Osteoblast (primary cell): Measurements from ENCODE around the gene ALDOA. TPM values are rescaled to one million over a fixed set of nuclear protein-coding genes. Genes with fewer than 3 reads are reported as not detected.
"Not testable (repeated sequence)": the region's sequence is repeated elsewhere in the genome, so short reads cannot be mapped to it uniquely, and the experiment has no call there.

Experiments
- DNase-seq: peaks from one replicate; pipeline ENCODE4 v3.0.0; 2011; ENCODE audit warnings: low spot score, mixed read lengths; ENCODE audit not compliant: insufficient read length; ENCODE audit errors: missing footprints
- H2AFZ ChIP-seq: 2 replicates; pipeline ENCODE4 v1.6.0; 2011; ENCODE audit warnings: mild to moderate bottlenecking, low read length
- H3K27ac ChIP-seq: 2 replicates; pipeline ENCODE4 v1.5.1; 2011; ENCODE audit warnings: mild to moderate bottlenecking, low read depth, low read length, moderate library complexity
- H3K27me3 ChIP-seq: 2 replicates; pipeline ENCODE4 v1.6.0; 2012; ENCODE audit warnings: mild to moderate bottlenecking, control low read depth, inconsistent platforms, low read length, moderate library complexity; ENCODE audit not compliant: insufficient read depth
- H3K36me3 ChIP-seq: 2 replicates; pipeline ENCODE4 v1.5.1; 2011; ENCODE audit warnings: mild to moderate bottlenecking, low read length, control low read depth, moderate library complexity; ENCODE audit not compliant: insufficient read depth
- H3K4me1 ChIP-seq: 2 replicates; pipeline ENCODE4 v1.5.1; 2011; ENCODE audit warnings: mild to moderate bottlenecking, low read length, control low read depth, moderate library complexity; ENCODE audit not compliant: insufficient read depth
- H3K4me2 ChIP-seq: 2 replicates; pipeline ENCODE4 v1.6.0; 2011; ENCODE audit warnings: mild to moderate bottlenecking, low read length; ENCODE audit not compliant: insufficient read depth
- H3K4me3 ChIP-seq: fragments of 200-600 bp; sonication (generic); 3 replicates; pipeline ENCODE4 v1.5.1; 2012; ENCODE audit warnings: mild to moderate bottlenecking, low read length, inconsistent platforms; ENCODE audit not compliant: insufficient read depth
- H3K79me2 ChIP-seq: 2 replicates; pipeline ENCODE4 v1.6.0; 2012; ENCODE audit warnings: mild to moderate bottlenecking, low read length, control low read depth, inconsistent platforms; ENCODE audit not compliant: insufficient read depth
- H3K9me3 ChIP-seq: 2 replicates; pipeline ENCODE4 v1.5.1; 2011; ENCODE audit warnings: low read depth, low read length, control low read depth
- H4K20me1 ChIP-seq: 2 replicates; pipeline ENCODE4 v1.6.0; 2012; ENCODE audit warnings: mild to moderate bottlenecking, low read length, control low read depth; ENCODE audit not compliant: insufficient read depth
- total RNA-seq: library from RNA; depleted of rRNA; stranded (reverse); fragments of >200 nt; gene quantifications from 2 replicates; pipeline ENCODE4 v1.2.3, GENCODE V29; 2012
- TF ChIP-seq, protein P1 (sequence below): IDR thresholded peaks from 2 replicates; pipeline ENCODE4 v1.5.1; 2011; ENCODE audit warnings: mild to moderate bottlenecking, low read depth, low read length, moderate library complexity; ENCODE audit errors: extremely low read depth

ALDOA gene
- 579 and 705 TPM in 2 replicates for total RNA-seq

DNA sequence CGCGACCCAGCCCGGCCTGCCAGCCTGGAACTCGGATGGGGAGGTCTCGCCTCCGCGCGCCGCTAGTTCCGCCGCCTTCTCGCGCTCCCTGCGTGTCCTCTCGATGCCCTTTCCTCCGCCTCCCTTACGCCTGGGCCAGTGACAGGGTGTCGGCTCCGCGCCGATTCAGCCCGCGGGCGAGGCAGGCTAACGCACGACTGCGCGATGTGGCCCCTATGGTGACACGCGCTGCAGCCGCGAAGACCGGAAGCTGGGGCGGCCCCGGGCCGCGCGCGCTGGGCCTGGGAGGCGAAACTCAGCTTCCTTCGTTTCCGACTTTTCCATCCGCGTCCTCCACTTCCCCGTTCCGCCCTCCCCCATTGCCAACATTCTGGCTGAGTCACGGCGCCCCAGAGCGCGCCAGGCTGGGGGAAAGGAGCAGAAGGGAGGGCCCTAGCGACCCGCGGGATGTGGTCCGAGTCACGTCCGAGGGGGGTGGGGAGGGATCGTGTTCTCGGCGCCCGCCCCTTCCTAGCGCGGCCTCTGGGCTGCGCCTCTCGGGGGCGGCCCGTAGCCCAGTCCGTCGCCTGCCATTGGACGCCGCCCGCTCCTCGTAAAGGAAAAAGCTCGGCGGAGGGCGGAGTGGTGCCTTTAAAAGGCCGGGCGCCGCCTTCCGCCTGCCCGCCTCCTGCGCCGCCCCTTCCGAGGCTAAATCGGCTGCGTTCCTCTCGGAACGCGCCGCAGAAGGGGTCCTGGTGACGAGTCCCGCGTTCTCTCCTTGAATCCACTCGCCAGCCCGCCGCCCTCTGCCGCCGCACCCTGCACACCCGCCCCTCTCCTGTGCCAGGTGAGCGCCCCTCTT is at the start of gene ALDOA:
TSS of gene ALDOA (plus strand) at position 659 of the 841 bp plus-strand sequence. CDS start 1,138 bp downstream, outside the sequence.
- Histone ChIP-seq H3K27me3 (no peaks in the 10 kb centered on the region), H3K79me2 (peaks cover 51% of the 10 kb centered on the region), H3K27ac (peak within 1 kb of the TSS; percentile 96), H3K9me3 (no peaks in the 10 kb centered on the region), H3K36me3 (peaks cover 47% of the 10 kb centered on the region), H2AFZ (peak within 1 kb of the TSS; percentile 83), H4K20me1 (peaks cover 46% of the 10 kb centered on the region), H3K4me3 (peak within 1 kb of the TSS; percentile 95), H3K4me1 (peaks cover 50% of the 10 kb centered on the region), H3K4me2 (peak within 1 kb of the TSS; percentile 99)
- peak; percentile 99 for DNase-seq
- TF ChIP-seq, protein P1, sequence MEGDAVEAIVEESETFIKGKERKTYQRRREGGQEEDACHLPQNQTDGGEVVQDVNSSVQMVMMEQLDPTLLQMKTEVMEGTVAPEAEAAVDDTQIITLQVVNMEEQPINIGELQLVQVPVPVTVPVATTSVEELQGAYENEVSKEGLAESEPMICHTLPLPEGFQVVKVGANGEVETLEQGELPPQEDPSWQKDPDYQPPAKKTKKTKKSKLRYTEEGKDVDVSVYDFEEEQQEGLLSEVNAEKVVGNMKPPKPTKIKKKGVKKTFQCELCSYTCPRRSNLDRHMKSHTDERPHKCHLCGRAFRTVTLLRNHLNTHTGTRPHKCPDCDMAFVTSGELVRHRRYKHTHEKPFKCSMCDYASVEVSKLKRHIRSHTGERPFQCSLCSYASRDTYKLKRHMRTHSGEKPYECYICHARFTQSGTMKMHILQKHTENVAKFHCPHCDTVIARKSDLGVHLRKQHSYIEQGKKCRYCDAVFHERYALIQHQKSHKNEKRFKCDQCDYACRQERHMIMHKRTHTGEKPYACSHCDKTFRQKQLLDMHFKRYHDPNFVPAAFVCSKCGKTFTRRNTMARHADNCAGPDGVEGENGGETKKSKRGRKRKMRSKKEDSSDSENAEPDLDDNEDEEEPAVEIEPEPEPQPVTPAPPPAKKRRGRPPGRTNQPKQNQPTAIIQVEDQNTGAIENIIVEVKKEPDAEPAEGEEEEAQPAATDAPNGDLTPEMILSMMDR: no peak

DNA sequence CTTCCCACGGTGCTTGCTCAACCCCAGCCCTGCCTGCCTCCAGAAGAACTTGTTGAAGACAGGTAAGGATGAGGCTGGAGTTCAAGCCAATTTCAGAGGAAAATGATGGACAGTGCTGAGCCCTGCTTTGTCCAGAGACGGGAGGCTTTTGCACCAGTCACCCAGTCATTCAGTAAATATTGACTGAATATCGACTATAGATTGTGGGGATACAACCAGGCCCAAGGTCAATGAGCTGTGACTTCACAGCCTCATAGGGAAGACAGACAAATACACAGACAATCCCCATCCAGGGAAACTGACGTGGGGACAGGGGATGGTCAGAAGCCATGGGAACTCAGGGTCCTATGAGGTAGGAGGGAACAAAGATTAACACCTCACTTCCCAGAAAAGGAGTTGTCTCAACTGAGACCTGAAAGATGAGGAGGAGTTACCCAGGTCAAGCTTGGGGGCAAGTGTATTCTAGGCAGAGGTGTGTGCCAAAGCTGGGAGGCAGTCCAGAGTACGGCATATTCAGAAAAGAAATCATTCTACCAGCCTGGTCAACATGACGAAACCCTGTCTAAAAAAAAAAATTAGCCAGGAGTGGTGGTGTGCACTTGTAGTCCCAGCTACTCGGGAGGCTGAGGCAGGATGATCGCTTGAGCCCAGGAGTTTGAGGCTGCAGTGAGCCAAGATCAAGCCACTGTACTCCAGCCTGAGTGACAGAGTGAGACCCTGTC is 48.8 kb upstream of the ALDOA start:
- no peak overlapping the region for H3K4me2 ChIP-seq
- H3K27me3 ChIP-seq: peaks cover 8% of the 10 kb centered on the region
- H2AFZ ChIP-seq: no peak overlapping the region
- no peaks in the 10 kb centered on the region for H3K36me3 ChIP-seq
- no peaks in the 10 kb centered on the region for H3K9me3 ChIP-seq
- H3K79me2 ChIP-seq: no peaks in the 10 kb centered on the region
- H4K20me1 ChIP-seq: no peaks in the 10 kb centered on the region
- no peak for DNase-seq
- no peak overlapping the region for H3K27ac ChIP-seq
- H3K4me1 ChIP-seq: peaks cover 6% of the 10 kb centered on the region
- TF ChIP-seq, protein P1: no peak
- no peak overlapping the region for H3K4me3 ChIP-seq

DNA sequence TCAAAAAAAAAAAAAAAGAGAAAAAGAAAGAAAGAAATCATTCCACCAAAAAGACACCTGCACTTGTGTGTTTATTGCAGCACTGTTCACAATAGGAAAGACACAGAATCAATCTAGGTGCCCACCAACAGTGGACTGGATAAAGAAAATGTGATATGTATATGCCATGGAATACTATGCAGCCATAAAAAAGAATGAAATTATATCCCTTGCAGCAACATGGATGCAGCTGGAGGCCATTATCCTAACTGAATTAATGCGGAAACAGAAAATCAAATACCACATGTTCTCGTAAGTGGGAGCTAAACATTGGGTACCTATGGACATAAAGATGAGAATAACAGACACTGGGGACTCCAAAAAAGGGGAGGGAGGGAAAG is 48.3 kb upstream of the ALDOA start:
- Histone ChIP-seq H3K4me1 (peaks cover 1% of the 10 kb centered on the region), H3K4me3 (no peak overlapping the region), H2AFZ (no peak overlapping the region), H4K20me1 (no peaks in the 10 kb centered on the region), H3K79me2 (no peaks in the 10 kb centered on the region), H3K27ac (no peak overlapping the region), H3K4me2 (no peak overlapping the region), H3K9me3 (no peaks in the 10 kb centered on the region), H3K27me3 (peaks cover 3% of the 10 kb centered on the region), H3K36me3 (no peaks in the 10 kb centered on the region)
- TF ChIP-seq, protein P1: no peak
- DNase-seq: no peak

DNA sequence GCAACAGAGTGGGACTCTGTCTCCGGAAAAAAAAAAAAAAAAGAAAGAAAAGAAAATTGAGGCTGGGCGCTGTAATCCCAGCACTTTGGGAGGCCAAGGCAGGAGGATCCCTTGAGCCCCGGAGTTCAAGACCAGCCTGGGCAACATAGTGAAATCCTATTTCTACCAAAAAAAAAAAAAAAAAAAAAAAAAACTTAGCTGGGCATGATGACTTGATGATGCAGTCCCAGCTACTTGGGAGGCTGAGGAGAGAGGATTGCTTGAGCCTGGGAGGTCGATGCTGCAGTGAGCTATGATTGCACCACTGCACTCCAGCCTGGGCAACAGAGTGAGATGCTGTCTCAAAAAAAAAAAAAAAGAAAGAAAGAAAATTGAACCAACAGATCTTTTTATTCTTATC is 47.6 kb upstream of the ALDOA start:
- not testable (repeated sequence) for H2AFZ ChIP-seq, H3K27me3 ChIP-seq, H4K20me1 ChIP-seq, H3K36me3 ChIP-seq, H3K27ac ChIP-seq, H3K4me1 ChIP-seq, H3K4me3 ChIP-seq, H3K79me2 ChIP-seq, DNase-seq, H3K9me3 ChIP-seq, H3K4me2 ChIP-seq
